Keratinocyte (primary cell): ENCODE data around the gene CCDC107.

Experiments used
- EZH2 ChIP-seq: IDR thresholded peaks from one replicate; pipeline ENCODE4 v1.6.1; 2012; ENCODE audit warnings: inconsistent platforms, mild to moderate bottlenecking, low read length, moderate library complexity
- TF ChIP-seq, protein P1 (sequence below), 3 experiments: IDR thresholded peaks in 1 of 3; conservative IDR thresholded peaks in 1 of 3; optimal IDR thresholded peaks in 1 of 3; 2 replicates in 2 of 3; 3 replicates in 1 of 3; pipeline versions ENCODE3 to v1.5.1; 2011; ENCODE audit warnings: low read length in 3 of 3, mild to moderate bottlenecking in 3 of 3, moderate library complexity in 2 of 3, control low read depth in 1 of 3, inconsistent platforms in 1 of 3; ENCODE audit not compliant: insufficient read depth in 2 of 3; ENCODE audit errors: extremely low read depth in 1 of 3

DNA sequence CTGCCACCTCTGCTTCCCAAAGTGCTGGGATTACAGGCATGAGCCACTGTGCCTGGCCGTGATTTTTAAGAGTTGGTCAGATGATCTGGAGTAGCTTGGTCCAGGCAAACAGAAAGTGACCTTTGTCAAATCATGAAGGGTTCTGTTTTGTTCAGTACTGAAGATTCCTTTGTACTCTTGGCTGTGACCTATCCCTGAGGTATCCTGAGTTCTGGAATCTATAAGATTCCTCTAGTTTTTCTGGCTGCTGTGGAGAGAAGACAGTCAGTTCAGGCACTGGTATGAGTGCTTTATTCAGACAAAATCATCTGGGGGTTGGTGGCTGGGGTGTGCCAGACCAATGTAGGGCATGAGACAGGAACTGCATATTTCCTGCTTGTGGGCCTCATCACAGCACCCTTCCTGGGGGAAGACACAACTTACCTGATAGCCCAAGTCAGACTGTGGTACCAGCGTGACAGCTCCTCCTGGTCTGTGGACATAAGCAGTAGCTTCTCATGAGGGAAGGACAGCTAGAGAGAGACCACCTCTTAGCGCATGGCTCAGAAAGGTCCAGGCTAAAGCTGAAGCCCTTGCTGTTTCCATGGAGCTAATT lies 3.8 kb downstream of the CCDC107 start:
- TF ChIP-seq, protein P1, sequence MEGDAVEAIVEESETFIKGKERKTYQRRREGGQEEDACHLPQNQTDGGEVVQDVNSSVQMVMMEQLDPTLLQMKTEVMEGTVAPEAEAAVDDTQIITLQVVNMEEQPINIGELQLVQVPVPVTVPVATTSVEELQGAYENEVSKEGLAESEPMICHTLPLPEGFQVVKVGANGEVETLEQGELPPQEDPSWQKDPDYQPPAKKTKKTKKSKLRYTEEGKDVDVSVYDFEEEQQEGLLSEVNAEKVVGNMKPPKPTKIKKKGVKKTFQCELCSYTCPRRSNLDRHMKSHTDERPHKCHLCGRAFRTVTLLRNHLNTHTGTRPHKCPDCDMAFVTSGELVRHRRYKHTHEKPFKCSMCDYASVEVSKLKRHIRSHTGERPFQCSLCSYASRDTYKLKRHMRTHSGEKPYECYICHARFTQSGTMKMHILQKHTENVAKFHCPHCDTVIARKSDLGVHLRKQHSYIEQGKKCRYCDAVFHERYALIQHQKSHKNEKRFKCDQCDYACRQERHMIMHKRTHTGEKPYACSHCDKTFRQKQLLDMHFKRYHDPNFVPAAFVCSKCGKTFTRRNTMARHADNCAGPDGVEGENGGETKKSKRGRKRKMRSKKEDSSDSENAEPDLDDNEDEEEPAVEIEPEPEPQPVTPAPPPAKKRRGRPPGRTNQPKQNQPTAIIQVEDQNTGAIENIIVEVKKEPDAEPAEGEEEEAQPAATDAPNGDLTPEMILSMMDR (optimal IDR thresholded peaks at IDR 0.05 in 1 of 3, IDR thresholded peaks at IDR 0.05 in 1 of 3, conservative IDR thresholded peaks at IDR 0.05 in 1 of 3; ENCODE audit: extremely low read depth in 1 of 3, insufficient read depth in 2 of 3, low read length in 3 of 3), result no peak
- TF ChIP-seq EZH2, result no peak
